ENCODE measurements around the gene B4GALT5.
"Not testable (repeated sequence)": the region's sequence is repeated elsewhere in the genome, so short reads cannot be mapped to it uniquely, and the experiment has no call there.

B4GALT5 gene

DNA sequence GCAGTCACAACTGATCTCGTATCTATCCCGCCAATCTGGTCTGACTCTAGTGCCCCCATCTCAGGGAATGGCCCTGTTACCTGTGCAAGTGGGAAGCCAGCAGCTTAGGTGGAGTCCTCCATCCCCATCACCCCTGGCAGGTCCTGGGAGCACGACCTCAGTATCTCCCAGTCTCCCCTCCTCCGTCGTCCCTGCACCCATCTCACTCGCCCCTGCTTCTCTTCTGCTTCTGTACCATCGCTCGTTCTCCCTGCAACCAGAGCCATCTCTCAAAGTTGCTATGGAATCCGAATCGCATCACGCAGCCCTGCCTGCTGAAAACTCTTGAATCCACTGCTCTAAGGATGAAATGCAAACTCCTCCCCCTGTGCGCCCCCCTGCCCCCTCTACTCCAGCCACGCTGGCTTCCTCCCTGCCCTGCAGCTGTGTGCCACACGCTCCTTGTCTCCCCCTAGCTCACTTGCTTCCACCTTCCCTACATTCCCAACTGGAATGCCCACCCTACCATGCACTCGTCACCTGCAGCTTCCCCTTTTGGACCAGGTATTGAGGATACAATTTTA, 81.7 kb downstream of the B4GALT5 start:
- H2AFZ ChIP-seq, result no peak overlapping the region
- H3K36me3 ChIP-seq (ENCODE audit: control insufficient read depth, insufficient read depth, low read length), result no peaks in the 10 kb centered on the region
- no peak overlapping the region for H3K27ac ChIP-seq
- no peak overlapping the region for H3K4me3 ChIP-seq (ENCODE audit: low read depth, low read length)
- H3K9me3 ChIP-seq (ENCODE audit: control insufficient read depth, low read length), result no peaks in the 10 kb centered on the region
- no peak overlapping the region for H3K9ac ChIP-seq
- H3K4me1 ChIP-seq, result no peaks in the 10 kb centered on the region
- TF ChIP-seq, protein P1, sequence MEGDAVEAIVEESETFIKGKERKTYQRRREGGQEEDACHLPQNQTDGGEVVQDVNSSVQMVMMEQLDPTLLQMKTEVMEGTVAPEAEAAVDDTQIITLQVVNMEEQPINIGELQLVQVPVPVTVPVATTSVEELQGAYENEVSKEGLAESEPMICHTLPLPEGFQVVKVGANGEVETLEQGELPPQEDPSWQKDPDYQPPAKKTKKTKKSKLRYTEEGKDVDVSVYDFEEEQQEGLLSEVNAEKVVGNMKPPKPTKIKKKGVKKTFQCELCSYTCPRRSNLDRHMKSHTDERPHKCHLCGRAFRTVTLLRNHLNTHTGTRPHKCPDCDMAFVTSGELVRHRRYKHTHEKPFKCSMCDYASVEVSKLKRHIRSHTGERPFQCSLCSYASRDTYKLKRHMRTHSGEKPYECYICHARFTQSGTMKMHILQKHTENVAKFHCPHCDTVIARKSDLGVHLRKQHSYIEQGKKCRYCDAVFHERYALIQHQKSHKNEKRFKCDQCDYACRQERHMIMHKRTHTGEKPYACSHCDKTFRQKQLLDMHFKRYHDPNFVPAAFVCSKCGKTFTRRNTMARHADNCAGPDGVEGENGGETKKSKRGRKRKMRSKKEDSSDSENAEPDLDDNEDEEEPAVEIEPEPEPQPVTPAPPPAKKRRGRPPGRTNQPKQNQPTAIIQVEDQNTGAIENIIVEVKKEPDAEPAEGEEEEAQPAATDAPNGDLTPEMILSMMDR (IDR thresholded peaks at IDR 0.05), result no peak
- no peaks in the 10 kb centered on the region for H3K79me2 ChIP-seq
- H3K27me3 ChIP-seq (ENCODE audit: control insufficient read depth, insufficient read depth, low read length), result no peaks in the 10 kb centered on the region
- no peak overlapping the region for H3K4me2 ChIP-seq (ENCODE audit: low read length)

- H3K4me2 ChIP-seq (ENCODE audit: low read length), result no peak overlapping the region
- no peak overlapping the region for H3K4me3 ChIP-seq (ENCODE audit: low read depth, low read length)
- no peaks in the 10 kb centered on the region for H3K36me3 ChIP-seq (ENCODE audit: control insufficient read depth, insufficient read depth, low read length)
- H2AFZ ChIP-seq, result no peak overlapping the region
- H3K9ac ChIP-seq, result no peak overlapping the region
- H3K27me3 ChIP-seq (ENCODE audit: control insufficient read depth, insufficient read depth, low read length), result no peaks in the 10 kb centered on the region
- H3K9me3 ChIP-seq (ENCODE audit: control insufficient read depth, low read length), result no peaks in the 10 kb centered on the region
- H3K79me2 ChIP-seq, result no peaks in the 10 kb centered on the region
- no peak overlapping the region for H3K27ac ChIP-seq
- H3K4me1 ChIP-seq, result no peaks in the 10 kb centered on the region
- TF ChIP-seq, protein P1 (IDR thresholded peaks at IDR 0.05), result no peak
Measured at GRCh38 chr20:49631061-49631716, 82.5 kb downstream of the B4GALT5 start.

DNA sequence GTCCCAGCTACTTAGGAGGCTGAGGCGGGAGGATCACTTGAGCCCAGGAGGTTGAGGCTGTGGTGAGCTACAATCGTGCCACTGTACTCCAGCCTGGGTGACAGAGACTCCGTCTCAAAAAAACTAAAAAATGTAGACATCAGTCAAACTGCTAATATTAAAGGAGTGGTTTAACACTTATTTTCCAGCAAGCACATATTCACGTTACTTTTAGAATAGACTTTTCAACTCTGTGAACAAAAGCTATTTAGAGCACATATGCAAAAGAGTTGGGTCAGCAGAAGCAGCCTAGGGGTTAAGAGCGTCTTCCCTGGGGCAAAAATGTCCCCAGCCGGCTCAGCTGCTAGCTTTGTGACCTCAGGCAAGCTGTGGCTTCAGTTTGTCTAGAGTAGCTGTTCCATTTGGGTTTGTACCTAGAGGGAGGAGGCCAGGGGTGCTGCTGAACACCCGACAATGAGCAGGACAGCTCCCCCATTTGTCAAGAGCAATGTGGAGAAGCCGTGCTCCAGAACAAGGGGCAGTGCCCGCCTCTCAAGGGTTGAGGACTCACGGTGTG, 83.2 kb downstream of the B4GALT5 start:
- Histone ChIP-seq H2AFZ (no peak overlapping the region), H3K9me3 (ENCODE audit: control insufficient read depth, low read length) (no peaks in the 10 kb centered on the region), H3K9ac (no peak overlapping the region), H3K4me2 (ENCODE audit: low read length) (no peak overlapping the region), H3K36me3 (ENCODE audit: control insufficient read depth, insufficient read depth, low read length) (no peaks in the 10 kb centered on the region), H3K27ac (no peak overlapping the region), H3K4me3 (ENCODE audit: low read depth, low read length) (no peak overlapping the region), H3K79me2 (no peaks in the 10 kb centered on the region), H3K27me3 (ENCODE audit: control insufficient read depth, insufficient read depth, low read length) (no peaks in the 10 kb centered on the region), H3K4me1 (peaks cover 4% of the 10 kb centered on the region)
- TF ChIP-seq, protein P1 (IDR thresholded peaks at IDR 0.05), result no peak

- no peak overlapping the region for H3K27ac ChIP-seq
- TF ChIP-seq, protein P1 (IDR thresholded peaks at IDR 0.05), result no peak
- H3K79me2 ChIP-seq, result no peaks in the 10 kb centered on the region
- H3K9me3 ChIP-seq (ENCODE audit: control insufficient read depth, low read length), result no peaks in the 10 kb centered on the region
- no peak overlapping the region for H3K9ac ChIP-seq
- H3K27me3 ChIP-seq (ENCODE audit: control insufficient read depth, insufficient read depth, low read length), result no peaks in the 10 kb centered on the region
- H3K4me1 ChIP-seq, result peaks cover 4% of the 10 kb centered on the region
- no peaks in the 10 kb centered on the region for H3K36me3 ChIP-seq (ENCODE audit: control insufficient read depth, insufficient read depth, low read length)
- H2AFZ ChIP-seq, result no peak overlapping the region
- no peak overlapping the region for H3K4me3 ChIP-seq (ENCODE audit: low read depth, low read length)
- H3K4me2 ChIP-seq (ENCODE audit: low read length), result no peak overlapping the region
Measured at GRCh38 chr20:49629606-49630005, 84.1 kb downstream of the B4GALT5 start.

- not testable (repeated sequence) for H3K4me3 ChIP-seq (ENCODE audit: low read depth, low read length); H3K79me2 ChIP-seq; H3K4me2 ChIP-seq (ENCODE audit: low read length)
Measured at GRCh38 chr20:49628280-49628679, 85.4 kb downstream of the B4GALT5 start.

More at GRCh38 chr20:49628280-49628679, 85.4 kb downstream of the B4GALT5 start:
- H3K36me3 ChIP-seq (ENCODE audit: control insufficient read depth, insufficient read depth, low read length); H3K9ac ChIP-seq; H3K27me3 ChIP-seq (ENCODE audit: control insufficient read depth, insufficient read depth, low read length); H3K4me1 ChIP-seq; H3K27ac ChIP-seq; H2AFZ ChIP-seq; H3K9me3 ChIP-seq (ENCODE audit: control insufficient read depth, low read length): not testable (repeated sequence)
